Activated CD4-positive, alpha-beta memory T cell treated with anti-CD3 and anti-CD28 coated beads for 36 hours (primary cell): ENCODE results near the gene UBD. TPM values are rescaled to one million over a fixed set of nuclear protein-coding genes. Genes with fewer than 3 reads are reported as not detected.

Source experiments
- CTCF ChIA-PET: fragments of 350-600 bp; sonication (Branson Sonifier 250); formaldehyde crosslinking; loops from one replicate; lab custom pipeline; 2021; ENCODE audit warnings: antibody characterized with exemption, inconsistent platforms; lab: Charles Lee
- POLR2A ChIA-PET: fragments of 350-600 bp; sonication (Branson Sonifier 250); formaldehyde crosslinking; loops from one replicate; lab custom pipeline; 2021; ENCODE audit warnings: antibody characterized with exemption; lab: Charles Lee
- DNase-seq: peaks from one replicate; pipeline ENCODE4 v3.0.0-alpha.2; 2020
- H3K27ac Mint-ChIP-seq: one replicate; pipeline ENCODE4 v1.8.0; 2021; ENCODE audit warnings: mixed read lengths
- H3K27me3 Mint-ChIP-seq: one replicate; pipeline ENCODE4 v1.8.0; 2021; ENCODE audit warnings: mixed read lengths
- H3K36me3 Mint-ChIP-seq: one replicate; pipeline ENCODE4 v1.8.0; 2021; ENCODE audit warnings: mixed read lengths
- H3K4me1 Mint-ChIP-seq: one replicate; pipeline ENCODE4 v1.8.0; 2021; ENCODE audit warnings: low read depth, mixed read lengths
- H3K4me3 Mint-ChIP-seq: one replicate; pipeline ENCODE4 v1.8.0; 2021; ENCODE audit warnings: mild to moderate bottlenecking, mixed read lengths
- H3K9me3 Mint-ChIP-seq: one replicate; pipeline ENCODE4 v1.8.0; 2021; ENCODE audit warnings: mixed read lengths
- intact Hi-C: fragments of 100-400 bp; cut with micrococcal nuclease; formaldehyde crosslinking; loops from one replicate; pipeline ENCODE4 v1.15.1; 2023
- total RNA-seq, 2 experiments: library from RNA; stranded (reverse); gene quantifications; one replicate each; pipeline ENCODE4 v1.2.3, GENCODE V29; 2021

The UBD gene
- total RNA-seq, 2 experiments from 2014 or later = 0.59 to 0.70 TPM

DNA sequence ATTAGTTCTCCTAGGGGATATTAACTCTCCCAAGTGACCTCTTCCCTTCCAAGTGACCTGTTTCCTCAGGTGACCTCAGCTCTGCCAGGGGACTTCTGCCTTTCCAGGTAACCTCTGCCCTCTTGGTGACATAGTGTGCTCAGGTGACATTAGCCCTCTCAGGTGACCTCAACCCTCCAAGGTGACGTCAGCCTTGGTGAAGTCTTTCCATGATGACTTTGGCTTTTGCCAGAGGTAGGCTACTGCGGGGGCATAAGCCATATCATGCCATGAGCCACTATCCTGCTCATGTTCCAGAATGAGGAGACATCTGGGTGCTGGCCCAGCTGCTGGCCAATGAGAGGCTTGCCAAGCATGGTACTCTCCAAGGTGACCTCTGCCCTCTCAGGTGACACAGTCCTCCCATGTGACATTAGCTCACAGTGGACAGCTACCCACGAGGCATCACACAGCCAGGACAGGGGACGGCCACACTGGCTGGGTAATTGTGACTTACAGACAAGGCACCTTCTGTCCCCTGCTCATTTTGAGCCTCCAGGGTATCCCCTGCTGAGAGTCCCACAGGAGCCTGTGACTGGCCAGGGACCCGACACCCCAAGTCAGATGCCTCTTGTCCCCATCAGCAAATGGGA, 31.1 kb downstream of the UBD start:
- Mint-ChIP-seq H3K4me3 (no peak overlapping the region), H3K4me1 (no peaks in the 10 kb centered on the region), H3K27ac (no peak overlapping the region), H3K9me3 (no peaks in the 10 kb centered on the region), H3K27me3 (peaks cover 30% of the 10 kb centered on the region), H3K36me3 (no peaks in the 10 kb centered on the region)
- no peak for DNase-seq
- intact Hi-C loops = no loop called here
- CTCF ChIA-PET = no interaction called here
- POLR2A ChIA-PET = no interaction called here

DNA sequence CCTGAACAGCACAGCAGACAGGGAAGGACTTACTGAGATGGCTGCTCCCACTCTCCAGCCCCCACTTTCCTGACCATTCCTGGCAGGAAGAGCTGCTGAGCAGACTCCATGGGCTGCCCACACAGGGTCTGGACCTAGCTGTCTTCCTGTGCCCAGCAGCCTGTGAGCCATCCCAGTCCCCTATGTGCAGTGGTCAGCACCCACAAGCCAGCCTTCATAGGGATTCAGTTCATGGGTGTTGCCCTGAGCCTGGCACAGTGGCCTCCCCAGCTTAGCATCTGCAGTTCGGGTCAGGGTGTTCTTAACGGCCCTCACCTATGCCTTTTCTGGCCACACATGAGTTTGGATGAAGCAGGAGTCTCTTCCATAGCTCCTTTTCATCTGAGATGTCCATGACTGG, 32.0 kb downstream of the UBD start:
- CTCF ChIA-PET = no interaction called here
- Mint-ChIP-seq H3K36me3 (no peaks in the 10 kb centered on the region), H3K9me3 (no peaks in the 10 kb centered on the region), H3K27me3 (peaks cover 32% of the 10 kb centered on the region), H3K27ac (no peak overlapping the region), H3K4me3 (no peak overlapping the region), H3K4me1 (no peaks in the 10 kb centered on the region)
- intact Hi-C loops = no loop called here
- POLR2A ChIA-PET = no interaction called here
- no peak for DNase-seq

DNA sequence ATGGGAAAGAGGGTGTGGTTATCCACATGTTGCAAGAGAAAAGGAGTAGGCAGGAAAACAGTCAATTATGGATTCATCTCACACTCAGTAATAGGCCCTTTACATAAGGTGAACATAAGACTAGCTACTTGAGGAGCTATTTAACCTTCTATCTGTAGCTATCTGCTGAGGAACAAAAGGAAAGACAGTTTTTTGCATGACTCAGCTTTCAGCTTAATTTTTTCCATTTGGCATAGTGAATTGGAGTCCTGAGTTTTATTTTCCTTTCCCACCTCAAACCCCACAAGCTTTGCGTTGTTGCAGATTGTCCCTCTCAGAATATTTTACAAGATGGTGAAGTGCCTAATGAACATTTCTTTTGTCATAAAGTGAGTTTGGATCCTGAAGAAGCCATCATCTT, 32.4 kb downstream of the UBD start:
- ChIA-PET CTCF (interaction anchor here (0.7 kb wide), 1 partner anchor 60 kb away, joined by 3 read pairs; no protein-coding TSS in a partner anchor), POLR2A (no interaction called here)
- Mint-ChIP-seq H3K9me3 (no peaks in the 10 kb centered on the region), H3K27ac (no peak overlapping the region), H3K4me3 (no peak overlapping the region), H3K36me3 (no peaks in the 10 kb centered on the region), H3K27me3 (peaks cover 32% of the 10 kb centered on the region), H3K4me1 (no peaks in the 10 kb centered on the region)
- intact Hi-C loops = no loop called here
- DNase-seq = no peak

DNA sequence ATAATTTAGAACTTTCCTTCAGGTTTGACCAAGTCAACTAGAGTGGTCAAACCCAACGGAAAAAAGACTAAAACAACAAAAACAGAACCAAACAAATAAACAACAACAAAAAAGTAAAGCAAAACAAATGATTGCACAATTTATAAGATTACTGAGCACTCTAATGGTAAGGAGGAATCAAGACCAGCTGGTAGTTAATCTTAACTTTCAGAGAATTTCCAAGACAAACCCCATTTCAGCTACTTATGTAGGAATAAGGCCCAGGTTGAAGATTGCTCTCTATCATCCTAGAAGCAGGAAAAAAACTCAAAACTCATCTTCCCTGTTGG, 34.3 kb downstream of the UBD start:
- intact Hi-C loops = no loop called here
- POLR2A ChIA-PET = no interaction called here
- no peak for DNase-seq
- Mint-ChIP-seq H3K4me1 (no peaks in the 10 kb centered on the region), H3K36me3 (no peaks in the 10 kb centered on the region), H3K27me3 (peaks cover 37% of the 10 kb centered on the region), H3K9me3 (no peaks in the 10 kb centered on the region), H3K4me3 (no peak overlapping the region), H3K27ac (no peak overlapping the region)
- CTCF ChIA-PET = interaction anchor here (0.9 kb wide), 1 partner anchor 125 kb away, joined by 4 read pairs; no protein-coding TSS in a partner anchor

DNA sequence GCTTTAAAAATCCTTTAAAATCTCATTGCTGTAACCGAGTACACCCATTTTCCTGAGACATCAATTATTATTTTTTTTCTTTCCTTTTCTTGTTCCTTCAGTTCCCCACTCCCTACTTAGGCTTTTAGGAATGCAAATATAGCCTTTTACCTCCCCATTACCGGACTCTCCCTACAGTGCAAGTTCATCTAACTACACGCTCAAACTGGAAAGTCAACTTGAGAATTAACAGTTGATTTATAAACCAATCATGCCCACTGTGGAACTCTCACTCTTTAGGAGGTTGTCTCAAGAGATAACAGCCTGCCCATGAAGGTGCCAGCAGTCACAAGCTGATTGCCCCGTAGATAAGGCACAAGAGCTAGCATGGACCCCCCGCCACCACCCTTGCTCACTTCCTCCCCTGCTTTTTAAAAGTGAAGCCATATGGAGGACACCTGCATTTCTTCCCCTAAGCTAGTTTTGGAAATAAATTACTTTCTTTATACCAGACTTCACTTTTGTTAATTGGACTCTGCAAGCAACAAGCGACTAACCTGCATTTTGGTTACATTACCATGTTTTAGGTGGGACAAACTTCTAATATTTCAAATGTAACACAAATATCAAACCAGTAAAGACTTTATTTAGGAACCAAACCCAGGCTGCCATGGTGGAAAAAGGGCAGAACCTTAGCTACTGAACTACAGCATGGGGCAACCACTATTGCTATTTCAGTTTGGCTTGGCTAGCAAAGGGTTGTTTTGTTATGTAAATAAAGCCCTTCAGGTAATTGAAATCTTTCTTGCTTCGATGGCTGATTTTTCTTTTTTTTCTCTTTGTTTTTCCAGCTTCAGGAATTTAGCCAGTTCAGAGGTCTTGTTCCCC, 34.9 kb downstream of the UBD start:
- Mint-ChIP-seq H3K4me1 (no peaks in the 10 kb centered on the region), H3K4me3 (no peak overlapping the region), H3K36me3 (no peaks in the 10 kb centered on the region), H3K9me3 (no peaks in the 10 kb centered on the region), H3K27ac (no peak overlapping the region), H3K27me3 (peaks cover 37% of the 10 kb centered on the region)
- intact Hi-C loops = no loop called here
- no peak for DNase-seq
- ChIA-PET POLR2A (no interaction called here), CTCF (interaction anchor here (0.9 kb wide), 1 partner anchor 126 kb away, joined by 4 read pairs; no protein-coding TSS in a partner anchor)

DNA sequence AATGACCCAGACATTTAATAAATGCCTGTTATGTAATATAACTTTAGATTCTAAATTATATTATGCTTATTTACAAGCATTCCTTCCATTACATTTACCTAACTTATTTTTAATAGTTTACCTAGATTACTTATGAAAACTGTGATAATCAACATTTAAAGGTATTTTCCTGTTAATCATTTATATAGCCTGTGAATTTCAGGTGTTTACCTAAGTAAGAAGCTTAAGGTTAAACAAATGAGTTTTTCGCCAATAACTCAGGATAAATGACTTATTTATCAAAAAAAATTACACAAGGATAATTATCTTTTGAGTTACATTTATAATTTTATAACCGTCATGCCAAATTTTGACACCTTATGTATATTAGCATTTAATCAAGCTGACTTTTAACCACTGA, 35.5 kb downstream of the UBD start:
- H3K36me3 Mint-ChIP-seq = no peaks in the 10 kb centered on the region
- ChIA-PET CTCF (no interaction called here), POLR2A (no interaction called here)
- peaks cover 35% of the 10 kb centered on the region for H3K27me3 Mint-ChIP-seq
- no peak overlapping the region for H3K27ac Mint-ChIP-seq
- no peak overlapping the region for H3K4me3 Mint-ChIP-seq
- H3K4me1 Mint-ChIP-seq = no peaks in the 10 kb centered on the region
- no peaks in the 10 kb centered on the region for H3K9me3 Mint-ChIP-seq
- DNase-seq = no peak
- intact Hi-C loops = no loop called here

DNA sequence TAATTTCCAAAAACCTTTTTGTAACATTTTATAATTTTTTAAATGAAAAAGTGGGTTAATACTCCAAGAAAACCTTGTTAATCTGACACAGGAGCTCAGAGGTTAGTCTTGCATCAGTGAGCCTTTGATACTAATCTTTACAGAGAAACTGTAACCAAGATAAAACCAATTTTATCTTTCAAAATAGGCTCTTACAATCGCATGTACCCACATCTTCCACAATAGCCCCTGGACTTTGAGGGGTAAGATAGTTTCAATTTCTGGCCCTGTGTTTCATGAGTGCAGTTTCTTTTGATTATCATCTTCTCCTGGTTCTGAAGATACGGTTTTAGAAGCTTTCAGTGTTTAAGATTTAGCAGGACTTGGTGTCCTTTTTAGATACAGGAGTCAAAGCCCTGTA, 37.3 kb downstream of the UBD start:
- H3K27me3 Mint-ChIP-seq = peaks cover 32% of the 10 kb centered on the region
- no peak for DNase-seq
- ChIA-PET POLR2A (no interaction called here), CTCF (no interaction called here)
- no peaks in the 10 kb centered on the region for H3K4me1 Mint-ChIP-seq
- intact Hi-C loops = no loop called here
- no peaks in the 10 kb centered on the region for H3K36me3 Mint-ChIP-seq
- no peak overlapping the region for H3K4me3 Mint-ChIP-seq
- H3K9me3 Mint-ChIP-seq = no peaks in the 10 kb centered on the region
- H3K27ac Mint-ChIP-seq = no peak overlapping the region

DNA sequence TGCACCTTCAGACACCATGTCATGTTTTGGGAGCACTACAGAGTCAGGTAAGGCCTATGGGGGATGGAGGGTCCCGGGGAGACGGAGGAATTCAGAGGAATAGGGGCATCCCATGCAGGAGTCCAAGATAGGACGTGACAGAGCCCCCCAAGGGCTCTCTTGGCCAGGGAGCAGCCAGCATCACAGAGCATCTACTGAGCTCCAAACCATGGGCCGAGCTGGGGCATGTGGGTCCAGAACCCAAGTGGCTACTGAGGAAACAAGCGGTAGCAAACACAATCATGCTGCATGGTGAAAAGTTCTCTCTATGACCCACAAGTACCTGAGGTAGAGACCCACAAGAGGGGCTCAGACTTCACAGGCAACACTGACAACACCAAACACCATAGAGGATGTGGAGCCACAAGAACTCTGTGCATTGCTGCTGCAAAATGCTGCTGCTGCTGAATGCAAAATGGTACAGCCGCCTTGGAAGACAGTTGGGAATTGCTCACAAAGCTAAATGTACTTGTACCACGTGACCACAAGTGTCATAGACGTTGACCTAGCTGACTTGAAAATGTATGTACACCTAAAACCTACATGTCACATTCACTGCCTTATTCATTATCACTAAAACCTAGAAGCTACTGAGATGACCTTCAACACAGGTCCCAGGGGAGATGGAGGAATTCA, 38.4 kb downstream of the UBD start:
- Mint-ChIP-seq H3K9me3 (no peaks in the 10 kb centered on the region), H3K36me3 (no peaks in the 10 kb centered on the region), H3K4me1 (peaks cover 5% of the 10 kb centered on the region), H3K4me3 (no peak overlapping the region), H3K27me3 (peaks cover 26% of the 10 kb centered on the region), H3K27ac (no peak overlapping the region)
- POLR2A ChIA-PET = no interaction called here
- intact Hi-C loops = no loop called here
- DNase-seq = no peak
- CTCF ChIA-PET = no interaction called here

DNA sequence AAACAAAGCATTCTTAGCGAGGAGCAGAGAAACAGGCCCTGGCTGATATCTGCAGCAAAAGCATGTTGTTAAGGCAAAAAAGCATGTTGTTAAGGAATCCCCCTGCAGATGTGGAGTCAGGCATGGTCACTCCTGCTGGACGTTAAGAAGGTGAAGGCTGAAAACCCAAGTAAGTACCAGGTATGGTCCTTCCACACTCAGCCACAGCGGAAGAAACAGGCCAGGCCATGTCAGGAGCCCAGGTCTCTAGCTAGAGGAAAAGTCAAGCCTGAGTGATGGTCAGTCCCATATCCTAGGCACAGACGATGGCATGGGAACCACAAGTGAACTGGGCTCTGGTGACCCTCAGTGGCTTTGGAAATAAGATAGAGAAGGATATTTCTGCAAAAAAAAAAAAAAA, 39.3 kb downstream of the UBD start:
- intact Hi-C loops = no loop called here

DNA sequence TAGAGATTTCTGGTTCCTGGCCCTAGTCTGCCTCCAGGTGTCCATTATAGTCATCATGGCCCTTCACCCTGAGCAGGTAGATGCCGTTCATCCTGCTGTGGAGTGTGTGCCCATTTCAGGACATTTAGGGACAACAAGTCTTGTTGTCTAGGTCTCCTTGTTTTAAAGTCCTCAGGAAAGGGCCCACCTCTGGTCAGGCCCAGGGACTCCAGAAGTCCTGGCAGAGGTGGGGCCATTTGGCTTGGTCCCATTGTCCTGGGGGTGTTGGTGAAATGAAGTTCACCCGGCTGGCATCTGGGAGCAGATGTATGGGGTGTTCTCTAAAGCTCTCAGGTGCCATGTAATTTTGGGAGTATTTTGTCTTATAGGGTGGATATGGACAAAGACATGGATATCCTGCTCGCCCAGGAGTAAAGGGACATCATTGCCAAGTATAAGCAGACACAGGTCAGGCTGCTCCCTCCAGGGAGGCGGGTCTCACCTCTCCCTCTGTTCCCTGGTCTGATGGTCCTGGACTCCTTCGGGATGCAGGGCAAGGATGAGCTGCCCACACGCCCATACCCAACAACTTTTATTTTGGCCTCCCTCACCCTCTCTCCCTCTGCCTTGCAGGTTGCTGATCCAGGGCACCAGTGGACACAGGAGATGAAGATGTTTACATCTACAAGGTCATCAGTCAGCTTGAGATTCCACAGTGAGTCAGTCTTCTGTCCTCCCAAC, 40.1 kb downstream of the UBD start:
- POLR2A ChIA-PET = no interaction called here
- peaks cover 16% of the 10 kb centered on the region for H3K27me3 Mint-ChIP-seq

More for the DNA sequence above, 39.3 kb downstream of the UBD start:
- H3K9me3 Mint-ChIP-seq = no peaks in the 10 kb centered on the region
- H3K4me1 Mint-ChIP-seq = peaks cover 9% of the 10 kb centered on the region
- no peak overlapping the region for H3K27ac Mint-ChIP-seq
- H3K36me3 Mint-ChIP-seq = no peaks in the 10 kb centered on the region
- H3K27me3 Mint-ChIP-seq = peaks cover 19% of the 10 kb centered on the region
- POLR2A ChIA-PET = no interaction called here
- no peak for DNase-seq
- CTCF ChIA-PET = no interaction called here
- no peak overlapping the region for H3K4me3 Mint-ChIP-seq

DNA sequence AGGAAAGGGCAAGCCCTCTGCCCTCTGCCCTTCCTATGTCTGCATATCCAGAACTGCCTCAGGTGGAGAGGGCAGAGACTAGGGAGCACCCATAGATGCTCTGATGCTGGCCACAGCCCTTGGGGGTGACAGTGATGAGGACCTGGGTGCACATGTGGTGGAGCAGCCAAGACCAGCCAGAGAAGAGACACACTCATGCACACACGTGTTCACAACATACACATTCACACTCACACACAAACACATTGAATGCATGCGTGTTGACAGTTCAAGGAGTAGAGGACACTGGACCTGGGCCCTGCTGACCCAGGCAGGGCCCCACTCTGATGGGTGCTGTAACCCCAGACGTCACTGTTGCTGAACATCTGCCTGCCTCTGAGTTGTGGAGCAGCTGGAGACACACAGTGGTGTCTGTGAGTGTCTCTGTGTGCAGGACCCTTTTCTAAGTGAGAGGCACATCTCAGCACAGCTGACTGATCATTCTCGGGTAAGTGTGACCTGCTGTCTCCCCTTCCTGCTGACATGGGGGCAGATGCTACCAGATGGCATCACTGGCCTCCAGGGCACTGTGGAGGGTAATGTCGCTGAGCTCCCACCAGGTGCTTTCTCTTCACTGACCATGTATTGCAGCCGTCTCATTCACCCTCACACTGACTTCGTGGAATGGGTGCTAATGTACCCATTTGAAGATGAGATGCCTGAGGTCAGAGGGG, 41.6 kb downstream of the UBD start:
- intact Hi-C loops = no loop called here
- Mint-ChIP-seq H3K4me3 (no peak overlapping the region), H3K9me3 (no peaks in the 10 kb centered on the region), H3K4me1 (peaks cover 12% of the 10 kb centered on the region), H3K27me3 (peaks cover 11% of the 10 kb centered on the region), H3K27ac (no peak overlapping the region), H3K36me3 (no peaks in the 10 kb centered on the region)
- no peak for DNase-seq
- CTCF ChIA-PET = no interaction called here
- POLR2A ChIA-PET = no interaction called here

More for the DNA sequence above, 40.1 kb downstream of the UBD start:
- no peak overlapping the region for H3K27ac Mint-ChIP-seq
- intact Hi-C loops = no loop called here
- H3K9me3 Mint-ChIP-seq = no peaks in the 10 kb centered on the region
- DNase-seq = no peak
- peaks cover 12% of the 10 kb centered on the region for H3K4me1 Mint-ChIP-seq
- H3K4me3 Mint-ChIP-seq = no peak overlapping the region
- no peaks in the 10 kb centered on the region for H3K36me3 Mint-ChIP-seq
- CTCF ChIA-PET = no interaction called here
